SK-N-MC (cell line): ENCODE measurements around the gene RNLS.

Experiments used
- EZH2 ChIP-seq: fragments of 200-600 bp; sonication (generic); IDR thresholded peaks from one replicate; pipeline ENCODE4 v1.6.1; 2017; ENCODE audit warnings: antibody characterized with exemption
- FOXP2 ChIP-seq: optimal IDR thresholded peaks from 2 replicates; pipeline ENCODE3; 2011; ENCODE audit warnings: mild to moderate bottlenecking, moderate library complexity; ENCODE audit not compliant: insufficient read depth; ENCODE audit errors: extremely low read length, control extremely low read depth
- POLR2AphosphoS5 ChIP-seq: IDR thresholded peaks from 2 replicates; pipeline ENCODE4 v1.6.1; 2012; ENCODE audit warnings: mild to moderate bottlenecking, low read depth, low read length, borderline replicate concordance

- TF ChIP-seq POLR2AphosphoS5 = no peak
- TF ChIP-seq EZH2 = no peak
- TF ChIP-seq FOXP2 = no peak
Measured at GRCh38 chr10:88555190-88555908, 27.8 kb downstream of the RNLS start.
